D721Med (cell line): Measurements from ENCODE around the gene LINC01488.

Source experiments
- DNase-seq: peaks from one replicate; pipeline ENCODE4 v3.0.0; 2011; ENCODE audit warnings: low spot score; ENCODE audit not compliant: insufficient read length
- FAIRE-seq: peaks from 2 replicates; lab custom pipeline; 2011; peaks lifted over from hg19 to GRCh38; lab: Jason Lieb, UNC
- TF ChIP-seq, protein P1 (sequence below): IDR thresholded peaks from 2 replicates; pipeline ENCODE4 v1.5.1; 2012; ENCODE audit warnings: mild to moderate bottlenecking, control low read depth; ENCODE audit not compliant: insufficient read depth; ENCODE audit errors: missing control alignments

The LINC01488 gene

DNA sequence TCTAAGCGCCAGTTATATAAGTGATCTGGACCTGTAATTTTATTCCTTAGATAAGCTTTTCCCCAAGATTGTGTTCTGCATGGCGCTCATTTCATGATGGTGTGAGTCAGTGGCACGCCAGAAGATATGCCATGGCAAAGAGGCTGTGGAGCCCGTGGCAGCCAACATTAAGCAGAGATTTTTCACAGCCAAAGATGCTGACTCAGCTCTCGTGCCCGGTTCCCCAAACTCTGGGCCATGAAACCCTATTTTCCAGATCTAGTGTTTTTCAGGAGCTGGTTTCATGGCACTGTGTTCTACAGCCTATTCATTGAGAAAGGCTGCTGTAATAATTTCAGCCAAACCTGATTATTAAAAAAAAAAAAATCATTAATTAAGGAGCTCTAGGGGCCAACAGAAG is 15.4 kb upstream of the LINC01488 start:
- DNase-seq: no peak
- TF ChIP-seq, protein P1, sequence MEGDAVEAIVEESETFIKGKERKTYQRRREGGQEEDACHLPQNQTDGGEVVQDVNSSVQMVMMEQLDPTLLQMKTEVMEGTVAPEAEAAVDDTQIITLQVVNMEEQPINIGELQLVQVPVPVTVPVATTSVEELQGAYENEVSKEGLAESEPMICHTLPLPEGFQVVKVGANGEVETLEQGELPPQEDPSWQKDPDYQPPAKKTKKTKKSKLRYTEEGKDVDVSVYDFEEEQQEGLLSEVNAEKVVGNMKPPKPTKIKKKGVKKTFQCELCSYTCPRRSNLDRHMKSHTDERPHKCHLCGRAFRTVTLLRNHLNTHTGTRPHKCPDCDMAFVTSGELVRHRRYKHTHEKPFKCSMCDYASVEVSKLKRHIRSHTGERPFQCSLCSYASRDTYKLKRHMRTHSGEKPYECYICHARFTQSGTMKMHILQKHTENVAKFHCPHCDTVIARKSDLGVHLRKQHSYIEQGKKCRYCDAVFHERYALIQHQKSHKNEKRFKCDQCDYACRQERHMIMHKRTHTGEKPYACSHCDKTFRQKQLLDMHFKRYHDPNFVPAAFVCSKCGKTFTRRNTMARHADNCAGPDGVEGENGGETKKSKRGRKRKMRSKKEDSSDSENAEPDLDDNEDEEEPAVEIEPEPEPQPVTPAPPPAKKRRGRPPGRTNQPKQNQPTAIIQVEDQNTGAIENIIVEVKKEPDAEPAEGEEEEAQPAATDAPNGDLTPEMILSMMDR: no peak
- FAIRE-seq: no peak

DNA sequence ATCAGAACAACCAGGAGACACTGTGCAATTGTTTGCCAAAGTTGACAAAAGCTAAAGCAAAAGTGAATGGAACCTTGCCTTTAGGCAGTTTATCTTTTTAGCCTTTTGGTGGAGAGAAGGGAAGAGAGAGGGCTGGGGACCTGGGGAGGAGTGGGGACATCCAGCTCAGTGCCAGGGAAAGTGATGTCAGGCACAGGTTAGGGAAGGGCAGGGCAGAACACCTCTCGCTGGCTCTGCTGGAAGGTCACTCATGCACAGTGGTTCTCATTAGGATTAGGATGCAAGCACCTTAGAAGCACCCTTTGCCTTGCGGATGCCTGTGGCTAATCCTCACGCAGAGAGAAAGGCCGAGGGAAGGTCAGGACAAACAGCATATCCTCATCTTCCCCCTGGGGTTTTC is 14.3 kb upstream of the LINC01488 start:
- no peak for DNase-seq
- no peak for FAIRE-seq
- TF ChIP-seq, protein P1: no peak

DNA sequence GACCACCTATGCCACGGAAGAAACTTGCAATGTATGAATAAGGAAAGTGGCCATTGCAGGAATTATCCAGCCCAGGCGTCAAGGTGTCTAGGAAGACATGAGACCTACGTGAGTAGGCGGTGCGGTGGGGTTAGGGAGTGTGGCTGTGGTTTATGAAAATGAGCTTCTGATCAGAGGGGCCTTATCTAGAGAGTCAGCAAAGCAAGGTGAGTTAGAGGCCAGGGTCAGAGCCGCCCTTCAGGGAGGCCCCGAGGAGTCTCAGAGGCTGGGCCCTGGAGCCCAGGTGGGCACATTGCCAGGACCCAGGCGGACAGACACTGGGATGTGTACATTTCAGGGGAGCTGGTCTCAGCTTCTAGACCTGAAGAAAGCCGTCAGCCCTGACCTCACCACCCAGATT is 13.8 kb upstream of the LINC01488 start:
- DNase-seq (no peak), FAIRE-seq (no peak)
- TF ChIP-seq, protein P1: no peak

DNA sequence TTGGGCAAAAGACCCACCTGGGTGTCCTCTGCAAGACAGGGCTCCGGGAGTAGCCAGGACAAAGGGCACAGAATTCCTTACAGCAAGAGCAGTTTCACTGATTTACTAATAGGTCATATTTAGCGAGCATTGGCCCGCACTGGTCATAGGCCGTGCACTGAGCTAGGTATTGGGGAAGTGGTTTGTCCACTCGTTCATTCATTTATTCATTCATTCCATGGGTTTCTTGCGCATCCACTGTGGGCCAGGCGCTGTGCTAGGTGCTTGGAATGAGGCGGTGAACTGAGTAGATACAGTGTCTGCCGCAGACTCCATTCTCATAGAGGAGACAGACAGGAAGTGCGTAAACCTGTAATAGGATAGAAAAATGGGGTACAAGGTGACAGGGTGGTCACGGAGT is 13.2 kb upstream of the LINC01488 start:
- FAIRE-seq: no peak
- TF ChIP-seq, protein P1: no peak
- DNase-seq: no peak

DNA sequence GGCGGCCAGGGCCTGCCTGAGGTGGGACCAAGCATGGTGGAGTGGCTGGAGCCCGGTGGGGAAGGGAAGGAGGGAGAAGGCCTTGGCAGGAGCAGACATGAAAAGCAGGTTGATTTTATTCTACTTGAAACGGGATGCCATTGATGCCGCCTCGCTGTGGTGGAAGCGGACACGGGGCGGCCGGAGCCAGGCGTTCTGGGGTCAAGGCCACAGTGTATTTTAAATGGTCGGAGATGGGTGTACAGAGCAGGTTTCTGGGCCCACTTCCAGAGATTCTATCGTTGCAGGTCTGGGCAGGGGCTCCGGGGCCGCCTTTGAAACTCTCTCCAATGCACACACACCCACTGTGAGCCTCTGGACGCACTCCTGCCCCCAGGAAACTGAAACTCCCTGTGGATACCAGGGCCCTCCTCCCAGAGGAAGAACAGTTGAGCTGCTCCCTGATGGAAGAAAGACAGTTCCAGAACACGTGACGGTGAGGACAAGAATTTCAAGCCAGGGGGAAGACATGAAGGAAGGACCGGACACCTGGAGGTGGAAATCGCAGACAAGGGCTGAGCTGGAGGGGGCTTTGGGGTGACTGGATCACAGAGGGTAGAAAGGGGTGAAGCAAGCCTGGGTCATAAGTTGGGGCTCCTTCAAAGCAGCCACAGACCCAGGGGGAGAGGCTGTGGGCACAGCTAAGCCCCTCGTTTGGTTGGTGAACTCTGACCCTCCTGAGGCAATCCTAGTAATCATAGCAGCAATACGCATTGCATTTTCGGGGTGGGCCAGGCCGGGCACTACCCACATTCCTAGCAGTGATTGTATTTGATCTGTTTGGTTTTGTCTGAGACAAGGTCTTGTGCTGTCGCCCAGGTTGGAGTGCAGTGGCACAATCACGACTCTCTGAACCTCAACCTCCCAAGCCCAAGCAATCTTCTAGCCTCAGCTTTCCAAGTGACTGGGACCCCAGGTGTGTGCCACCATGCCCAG is 12.3 kb upstream of the LINC01488 start:
- DNase-seq: no peak

DNA sequence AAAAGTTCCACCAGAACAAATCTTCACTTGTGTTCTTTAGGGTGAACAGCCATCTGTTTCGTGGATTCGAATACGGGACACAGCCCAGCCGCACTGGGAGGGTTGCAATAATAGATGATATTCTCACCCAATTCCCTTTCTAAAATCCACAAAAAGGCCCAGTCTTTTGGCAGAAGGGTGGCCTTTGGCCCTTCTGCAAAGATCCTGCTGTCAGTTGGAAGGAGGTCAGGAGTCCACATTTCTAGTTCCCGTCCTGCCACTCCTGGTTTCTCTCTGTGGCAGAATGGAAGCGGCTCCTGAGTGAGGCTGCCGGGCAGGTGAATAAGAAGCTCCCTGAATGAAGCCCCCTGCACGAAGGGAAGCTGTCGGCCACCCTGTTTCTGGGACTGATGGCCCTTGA is 11.2 kb upstream of the LINC01488 start:
- no peak for DNase-seq
- TF ChIP-seq, protein P1: no peak
- FAIRE-seq: no peak

More for the DNA sequence above, 12.3 kb upstream of the LINC01488 start:
- TF ChIP-seq, protein P1: no peak
- no peak for FAIRE-seq
